Measurements from ENCODE around the gene GLDC.

DNA sequence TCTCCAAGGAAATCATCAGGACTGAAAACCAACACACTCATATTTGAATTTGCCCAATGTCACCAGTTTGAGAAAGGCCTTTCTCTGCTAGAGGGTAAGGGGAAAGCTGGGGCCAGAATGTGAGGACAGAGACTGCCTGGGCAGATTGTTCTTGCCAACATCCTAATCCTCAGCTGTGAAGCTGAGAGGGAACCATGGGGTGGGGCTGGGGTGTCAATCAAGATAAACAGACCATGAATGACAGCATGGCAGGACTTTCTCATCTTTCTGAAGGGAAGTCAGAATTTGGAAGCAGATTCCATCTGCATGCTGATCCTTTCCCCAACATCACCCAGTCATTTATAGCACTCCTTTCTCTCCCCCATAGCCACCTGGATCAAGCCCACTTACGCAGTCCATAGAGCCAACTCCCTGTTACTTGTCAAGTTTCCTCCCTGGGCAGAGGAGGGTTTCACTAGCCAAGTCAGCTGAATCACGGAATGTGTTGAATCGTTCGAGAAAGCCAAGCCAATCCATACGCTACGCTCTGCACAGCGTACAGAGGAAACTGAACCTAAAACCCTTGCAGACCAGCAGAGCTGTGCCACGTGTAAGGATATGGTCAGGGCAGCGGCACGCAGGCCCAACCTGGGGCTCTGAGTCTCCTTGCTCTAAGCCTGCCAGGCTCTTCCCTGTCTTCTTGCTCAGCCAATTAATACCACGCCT is 14.9 kb downstream of the GLDC start:
- TF ChIP-seq, protein P1, sequence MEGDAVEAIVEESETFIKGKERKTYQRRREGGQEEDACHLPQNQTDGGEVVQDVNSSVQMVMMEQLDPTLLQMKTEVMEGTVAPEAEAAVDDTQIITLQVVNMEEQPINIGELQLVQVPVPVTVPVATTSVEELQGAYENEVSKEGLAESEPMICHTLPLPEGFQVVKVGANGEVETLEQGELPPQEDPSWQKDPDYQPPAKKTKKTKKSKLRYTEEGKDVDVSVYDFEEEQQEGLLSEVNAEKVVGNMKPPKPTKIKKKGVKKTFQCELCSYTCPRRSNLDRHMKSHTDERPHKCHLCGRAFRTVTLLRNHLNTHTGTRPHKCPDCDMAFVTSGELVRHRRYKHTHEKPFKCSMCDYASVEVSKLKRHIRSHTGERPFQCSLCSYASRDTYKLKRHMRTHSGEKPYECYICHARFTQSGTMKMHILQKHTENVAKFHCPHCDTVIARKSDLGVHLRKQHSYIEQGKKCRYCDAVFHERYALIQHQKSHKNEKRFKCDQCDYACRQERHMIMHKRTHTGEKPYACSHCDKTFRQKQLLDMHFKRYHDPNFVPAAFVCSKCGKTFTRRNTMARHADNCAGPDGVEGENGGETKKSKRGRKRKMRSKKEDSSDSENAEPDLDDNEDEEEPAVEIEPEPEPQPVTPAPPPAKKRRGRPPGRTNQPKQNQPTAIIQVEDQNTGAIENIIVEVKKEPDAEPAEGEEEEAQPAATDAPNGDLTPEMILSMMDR (conservative IDR thresholded peaks at IDR 0.05), result no peak
- TF ChIP-seq EZH2 (IDR thresholded peaks at IDR 0.05; ENCODE audit: low read depth), result no peak
